ENCODE measurements around the gene PCDHA9. TPM values are rescaled to one million over a fixed set of nuclear protein-coding genes. Genes with fewer than 3 reads are reported as not detected.
A peak's percentile ranks its signal among the peaks of the same experiment; 100 is the strongest.
"Not testable (repeated sequence)": the region's sequence is repeated elsewhere in the genome, so short reads cannot be mapped to it uniquely, and the experiment has no call there.

PCDHA9 gene
- total RNA-seq, 1 experiment from 2014 or later = not detected

DNA sequence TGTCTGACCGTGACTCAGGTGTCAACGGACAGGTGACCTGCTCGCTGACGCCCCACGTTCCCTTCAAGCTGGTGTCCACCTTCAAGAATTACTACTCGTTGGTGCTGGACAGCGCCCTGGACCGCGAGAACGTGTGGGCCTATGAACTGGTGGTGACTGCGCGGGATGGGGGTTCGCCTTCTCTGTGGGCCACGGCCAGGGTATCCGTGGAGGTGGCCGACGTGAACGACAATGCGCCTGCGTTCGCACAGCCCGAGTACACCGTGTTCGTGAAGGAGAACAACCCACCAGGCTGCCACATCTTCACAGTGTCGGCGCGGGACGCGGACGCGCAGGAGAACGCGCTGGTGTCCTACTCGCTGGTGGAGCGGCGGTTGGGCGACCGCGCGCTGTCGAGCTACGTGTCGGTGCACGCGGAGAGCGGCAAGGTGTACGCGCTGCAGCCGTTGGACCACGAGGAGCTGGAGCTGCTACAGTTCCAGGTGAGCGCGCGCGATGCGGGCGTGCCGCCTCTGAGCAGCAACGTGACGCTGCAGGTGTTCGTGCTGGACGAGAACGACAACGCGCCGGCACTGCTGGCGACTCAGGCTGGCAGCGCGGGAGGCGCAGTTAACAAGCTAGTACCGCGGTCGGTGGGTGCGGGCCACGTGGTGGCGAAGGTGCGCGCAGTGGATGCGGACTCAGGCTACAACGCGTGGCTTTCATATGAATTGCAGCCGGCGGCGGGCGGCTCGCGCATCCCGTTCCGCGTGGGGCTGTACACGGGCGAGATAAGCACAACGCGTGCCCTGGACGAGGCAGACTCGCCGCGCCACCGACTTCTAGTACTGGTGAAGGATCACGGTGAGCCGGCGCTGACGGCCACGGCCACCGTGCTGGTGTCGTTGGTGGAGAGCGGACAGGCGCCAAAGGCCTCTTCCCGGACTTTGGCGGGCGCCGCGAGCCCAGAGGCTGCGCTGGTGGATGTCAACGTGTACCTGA lies 22.3 kb downstream of the PCDHA9 start:
- in situ Hi-C loops (cut with HindIII; ENCODE audit: low sequenced_read_pairs) = no loop called here
- no peak for DNase-seq (ENCODE audit: low spot score)

DNA sequence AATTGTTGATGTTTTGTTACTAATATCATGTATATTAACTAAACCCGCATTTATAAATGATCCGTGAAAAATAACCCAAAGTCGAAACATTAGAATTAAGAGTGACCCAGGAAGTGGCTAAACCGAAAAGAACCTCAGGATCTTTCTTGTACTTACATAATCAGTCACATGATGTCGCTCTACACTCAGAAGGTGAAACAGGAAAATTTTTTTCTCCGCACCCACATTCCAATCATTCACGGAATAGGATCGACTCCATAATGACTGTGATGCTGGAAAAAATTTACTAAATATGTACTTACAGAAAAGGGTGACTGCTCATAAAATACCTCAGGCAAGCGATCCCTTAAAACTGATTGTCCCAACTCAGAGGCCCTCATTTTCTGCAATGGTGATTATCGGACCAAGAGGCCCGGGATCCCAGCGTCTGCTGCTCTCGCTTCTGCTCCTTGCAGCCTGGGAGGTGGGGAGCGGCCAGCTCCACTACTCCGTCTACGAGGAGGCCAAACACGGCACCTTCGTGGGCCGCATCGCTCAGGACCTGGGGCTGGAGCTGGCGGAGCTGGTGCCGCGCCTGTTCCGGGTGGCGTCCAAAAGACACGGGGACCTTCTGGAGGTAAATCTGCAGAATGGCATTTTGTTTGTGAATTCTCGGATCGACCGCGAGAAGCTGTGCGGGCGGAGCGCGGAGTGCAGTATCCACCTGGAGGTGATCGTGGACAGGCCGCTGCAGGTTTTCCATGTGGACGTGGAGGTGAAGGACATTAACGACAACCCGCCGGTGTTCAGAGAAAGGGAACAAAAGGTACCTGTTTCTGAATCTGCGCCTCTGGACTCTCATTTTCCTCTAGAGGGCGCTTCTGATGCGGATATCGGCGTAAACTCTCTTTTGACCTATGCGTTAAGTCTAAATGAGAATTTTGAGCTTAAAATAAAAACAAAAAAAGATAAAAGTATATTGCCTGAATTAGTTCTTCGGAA lies 27.2 kb downstream of the PCDHA9 start, which contains the start of gene PCDHA12:
Gene PCDHA12 (plus strand): TSS at position 224 of the 981 bp plus-strand sequence. CDS start 165 bp downstream, at position 389.
- in situ Hi-C loops (cut with HindIII; ENCODE audit: low sequenced_read_pairs) = no loop called here
- DNase-seq (ENCODE audit: low spot score) = peak; percentile 66

DNA sequence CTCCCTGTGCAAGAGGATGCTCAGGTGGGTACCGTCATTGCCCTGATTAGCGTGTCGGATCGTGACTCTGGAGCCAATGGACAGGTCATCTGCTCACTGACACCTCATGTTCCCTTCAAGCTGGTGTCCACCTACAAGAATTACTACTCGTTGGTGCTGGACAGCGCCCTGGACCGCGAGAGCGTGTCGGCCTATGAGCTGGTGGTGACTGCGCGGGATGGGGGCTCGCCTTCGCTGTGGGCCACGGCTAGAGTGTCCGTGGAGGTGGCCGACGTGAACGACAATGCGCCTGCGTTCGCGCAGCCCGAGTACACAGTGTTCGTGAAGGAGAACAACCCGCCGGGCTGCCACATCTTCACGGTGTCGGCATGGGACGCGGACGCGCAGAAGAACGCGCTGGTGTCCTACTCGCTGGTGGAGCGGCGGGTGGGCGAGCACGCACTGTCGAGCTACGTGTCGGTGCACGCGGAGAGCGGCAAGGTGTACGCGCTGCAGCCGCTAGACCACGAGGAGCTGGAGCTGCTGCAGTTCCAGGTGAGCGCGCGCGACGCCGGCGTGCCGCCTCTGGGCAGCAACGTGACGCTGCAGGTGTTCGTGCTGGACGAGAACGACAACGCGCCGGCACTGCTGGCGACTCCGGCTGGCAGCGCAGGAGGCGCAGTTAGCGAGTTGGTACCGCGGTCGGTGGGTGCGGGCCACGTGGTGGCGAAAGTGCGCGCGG lies 28.5 kb downstream of the PCDHA9 start:
- in situ Hi-C loops (cut with HindIII; ENCODE audit: low sequenced_read_pairs); DNase-seq (ENCODE audit: low spot score): not testable (repeated sequence)

DNA sequence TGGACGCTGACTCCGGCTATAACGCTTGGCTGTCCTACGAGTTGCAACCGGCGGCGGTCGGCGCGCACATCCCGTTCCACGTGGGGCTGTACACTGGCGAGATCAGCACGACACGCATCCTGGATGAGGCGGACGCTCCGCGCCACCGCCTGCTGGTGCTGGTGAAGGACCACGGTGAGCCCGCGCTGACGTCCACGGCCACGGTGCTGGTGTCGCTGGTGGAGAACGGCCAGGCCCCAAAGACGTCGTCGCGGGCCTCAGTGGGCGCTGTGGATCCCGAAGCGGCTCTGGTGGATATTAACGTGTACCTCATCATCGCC lies 29.0 kb downstream of the PCDHA9 start:
- in situ Hi-C loops (cut with HindIII; ENCODE audit: low sequenced_read_pairs) = no loop called here

DNA sequence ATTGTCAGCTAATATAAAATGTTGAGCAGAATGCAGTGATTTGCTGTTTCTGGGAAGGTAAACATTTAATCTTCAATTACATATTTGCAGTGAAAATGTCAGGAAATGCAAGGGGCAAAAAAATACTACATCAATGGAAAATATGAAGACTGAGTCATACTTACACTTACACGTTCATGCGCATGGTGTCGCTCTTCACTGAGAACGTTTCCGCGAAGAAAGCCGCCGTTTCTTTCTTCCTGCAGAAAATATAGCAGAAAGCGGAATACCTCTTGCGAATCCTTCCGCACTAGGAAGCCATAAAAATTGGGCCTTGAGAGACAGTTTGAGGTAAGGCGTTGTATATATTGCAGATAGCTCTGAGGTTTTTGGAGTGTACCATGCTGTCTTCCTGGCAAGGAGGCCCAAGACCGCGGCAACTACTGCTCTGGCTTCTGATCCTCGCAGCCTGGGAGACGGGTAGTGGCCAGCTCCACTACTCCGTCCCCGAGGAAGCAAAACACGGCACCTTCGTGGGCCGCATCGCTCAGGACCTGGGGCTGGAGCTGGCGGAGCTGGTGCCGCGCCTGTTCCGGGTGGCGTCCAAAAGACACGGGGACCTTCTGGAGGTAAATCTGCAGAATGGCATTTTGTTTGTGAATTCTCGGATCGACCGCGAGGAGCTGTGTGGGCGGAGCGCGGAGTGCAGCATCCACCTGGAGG lies 33.9 kb downstream of the PCDHA9 start, which contains the start of gene PCDHA13:
Gene PCDHA13 (plus strand): TSS at position 236 of the 702 bp plus-strand sequence. CDS start 145 bp downstream, at position 381.
- DNase-seq (ENCODE audit: low spot score) = peak; percentile 37
- in situ Hi-C loops (cut with HindIII; ENCODE audit: low sequenced_read_pairs) = no loop called here

More for the DNA sequence above, 29.0 kb downstream of the PCDHA9 start:
- DNase-seq (ENCODE audit: low spot score) = no peak

DNA sequence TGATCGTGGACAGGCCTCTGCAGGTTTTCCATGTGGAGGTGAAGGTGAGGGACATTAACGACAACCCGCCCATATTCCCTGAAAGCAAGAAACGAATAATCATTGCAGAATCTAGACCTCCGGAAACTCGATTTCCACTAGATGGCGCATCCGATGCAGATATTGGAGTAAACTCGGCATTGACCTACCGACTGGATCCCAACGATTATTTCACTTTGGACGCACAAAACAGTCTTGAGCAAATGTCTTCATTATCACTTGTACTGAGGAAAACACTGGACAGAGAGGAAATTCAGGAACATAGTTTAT lies 34.4 kb downstream of the PCDHA9 start:
- in situ Hi-C loops (cut with HindIII; ENCODE audit: low sequenced_read_pairs) = no loop called here
- DNase-seq (ENCODE audit: low spot score) = peak; percentile 19

DNA sequence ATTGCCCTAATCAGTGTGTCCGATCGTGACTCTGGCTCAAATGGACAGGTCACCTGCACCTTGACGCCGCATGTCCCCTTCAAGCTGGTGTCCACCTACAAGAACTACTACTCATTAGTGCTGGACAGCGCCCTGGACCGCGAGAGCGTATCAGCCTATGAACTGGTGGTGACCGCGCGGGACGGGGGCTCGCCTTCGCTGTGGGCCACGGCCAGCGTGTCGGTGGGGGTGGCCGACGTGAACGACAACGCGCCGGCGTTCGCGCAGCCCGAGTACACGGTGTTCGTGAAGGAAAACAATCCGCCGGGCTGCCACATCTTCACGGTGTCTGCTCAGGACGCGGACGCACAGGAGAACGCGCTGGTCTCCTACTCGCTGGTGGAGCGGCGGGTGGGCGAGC lies 35.2 kb downstream of the PCDHA9 start:
- no peak for DNase-seq (ENCODE audit: low spot score)
- in situ Hi-C loops (cut with HindIII; ENCODE audit: low sequenced_read_pairs) = no loop called here

DNA sequence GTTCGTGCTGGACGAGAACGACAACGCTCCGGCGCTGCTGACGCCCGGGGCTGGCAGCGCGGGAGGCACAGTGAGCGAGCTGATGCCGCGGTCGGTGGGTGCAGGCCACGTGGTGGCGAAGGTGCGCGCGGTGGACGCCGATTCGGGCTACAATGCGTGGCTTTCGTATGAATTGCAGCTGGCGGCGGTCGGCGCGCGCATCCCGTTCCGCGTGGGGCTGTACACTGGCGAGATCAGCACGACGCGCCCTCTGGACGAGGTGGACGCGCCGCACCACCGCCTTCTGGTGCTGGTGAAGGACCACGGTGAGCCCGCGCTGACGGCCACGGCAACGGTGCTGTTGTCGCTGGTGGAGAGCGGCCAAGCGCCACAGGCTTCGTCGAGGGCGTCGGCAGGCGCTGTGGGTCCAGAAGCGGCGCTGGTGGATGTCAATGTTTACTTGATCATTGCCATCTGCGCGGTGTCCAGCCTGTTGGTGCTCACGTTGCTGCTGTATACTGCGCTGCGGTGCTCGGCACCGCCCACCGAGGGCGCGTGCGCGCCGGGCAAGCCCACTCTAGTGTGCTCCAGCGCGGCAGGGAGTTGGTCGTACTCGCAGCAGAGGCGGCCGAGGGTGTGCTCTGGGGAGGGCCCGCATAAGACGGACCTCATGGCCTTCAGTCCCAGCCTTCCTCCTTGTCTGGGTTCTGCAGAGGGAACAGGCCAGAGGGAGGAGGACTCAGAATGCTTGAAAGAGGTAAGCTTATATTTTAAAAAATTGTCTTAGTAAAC lies 35.9 kb downstream of the PCDHA9 start:
- DNase-seq (ENCODE audit: low spot score) = no peak
- in situ Hi-C loops (cut with HindIII; ENCODE audit: low sequenced_read_pairs) = no loop called here

Other genes with a start within 250 kb of the PCDHA9 start
- not detected in 2 replicates for gene CD14, start 215.2 kb upstream of the PCDHA9 start, total RNA-seq (2014; rRNA removed; shearing (Covaris generic))
- gene TMCO6, start 208.9 kb upstream of the PCDHA9 start, total RNA-seq (2014; rRNA removed; shearing (Covaris generic)) = 11.0 and 35.3 TPM in 2 replicates
- 75.7 and 84.8 TPM in 2 replicates for gene NDUFA2, start 200.8 kb upstream of the PCDHA9 start, total RNA-seq (2014; rRNA removed; shearing (Covaris generic))
- 20.7 and 34.3 TPM in 2 replicates for gene IK, start 200.6 kb upstream of the PCDHA9 start, total RNA-seq (2014; rRNA removed; shearing (Covaris generic))
- gene WDR55, start 183.5 kb upstream of the PCDHA9 start, total RNA-seq (2014; rRNA removed; shearing (Covaris generic)) = 19.3 and 27.2 TPM in 2 replicates
- not detected in 2 replicates for gene DND1, start 174.8 kb upstream of the PCDHA9 start, total RNA-seq (2014; rRNA removed; shearing (Covaris generic))
- 76.3 and 80.6 TPM in 2 replicates for gene HARS1, start 157.0 kb upstream of the PCDHA9 start, total RNA-seq (2014; rRNA removed; shearing (Covaris generic))
- gene HARS2, start 156.9 kb upstream of the PCDHA9 start, total RNA-seq (2014; rRNA removed; shearing (Covaris generic)) = 20.9 and 30.0 TPM in 2 replicates
- gene ZMAT2, start 147.9 kb upstream of the PCDHA9 start, total RNA-seq (2014; rRNA removed; shearing (Covaris generic)) = 34.1 and 43.1 TPM in 2 replicates
- gene PCDHA1, start 62.2 kb upstream of the PCDHA9 start, total RNA-seq (2014; rRNA removed; shearing (Covaris generic)) = 0.03 TPM in 1 of 2 replicates, not detected in the other
- gene PCDHA2, start 53.5 kb upstream of the PCDHA9 start, total RNA-seq (2014; rRNA removed; shearing (Covaris generic)) = not detected in 2 replicates
- gene PCDHA3, start 47.3 kb upstream of the PCDHA9 start, total RNA-seq (2014; rRNA removed; shearing (Covaris generic)) = not detected in 2 replicates
- 4.2 and 5.4 TPM in 2 replicates for gene PCDHA4, start 41.3 kb upstream of the PCDHA9 start, total RNA-seq (2014; rRNA removed; shearing (Covaris generic))
- gene PCDHA5, start 26.8 kb upstream of the PCDHA9 start, total RNA-seq (2014; rRNA removed; shearing (Covaris generic)) = under 0.01 and 0.31 TPM in 2 replicates
- not detected in 2 replicates for gene PCDHA6, start 20.4 kb upstream of the PCDHA9 start, total RNA-seq (2014; rRNA removed; shearing (Covaris generic))
- 0.43 TPM in 1 of 2 replicates, not detected in the other for gene PCDHA7, start 14.1 kb upstream of the PCDHA9 start, total RNA-seq (2014; rRNA removed; shearing (Covaris generic))
- 0.03 TPM in 1 of 2 replicates, not detected in the other for gene PCDHA8, start 7.2 kb upstream of the PCDHA9 start, total RNA-seq (2014; rRNA removed; shearing (Covaris generic))
- gene PCDHA10, start 7.5 kb downstream of the PCDHA9 start, total RNA-seq (2014; rRNA removed; shearing (Covaris generic)) = under 0.01 and 0.06 TPM in 2 replicates
- 6.6 and 7.1 TPM in 2 replicates for gene PCDHA11, start 20.6 kb downstream of the PCDHA9 start, total RNA-seq (2014; rRNA removed; shearing (Covaris generic))
- gene PCDHA12, start 26.9 kb downstream of the PCDHA9 start, total RNA-seq (2014; rRNA removed; shearing (Covaris generic)) = 3.0 and 8.2 TPM in 2 replicates
- gene PCDHA13, start 33.7 kb downstream of the PCDHA9 start, total RNA-seq (2014; rRNA removed; shearing (Covaris generic)) = 0.54 and 0.86 TPM in 2 replicates
- 6.5 and 9.5 TPM in 2 replicates for gene PCDHAC1, start 77.9 kb downstream of the PCDHA9 start, total RNA-seq (2014; rRNA removed; shearing (Covaris generic))
- 7.8 and 8.0 TPM in 2 replicates for gene PCDHAC2, start 118.1 kb downstream of the PCDHA9 start, total RNA-seq (2014; rRNA removed; shearing (Covaris generic))
- gene PCDHB1, start 203.0 kb downstream of the PCDHA9 start, total RNA-seq (2014; rRNA removed; shearing (Covaris generic)) = not detected in 2 replicates
- gene PCDHB2, start 246.2 kb downstream of the PCDHA9 start, total RNA-seq (2014; rRNA removed; shearing (Covaris generic)) = 11.6 and 17.6 TPM in 2 replicates